Hypothalamus (tissue), 51 donors: ENCODE results near the gene SIGLEC8.
"Not testable (repeated sequence)": the region's sequence is repeated elsewhere in the genome, so short reads cannot be mapped to it uniquely, and the experiment has no call there.

Source experiments
- DNase-seq, 51 donors: peaks; one replicate each; lab custom pipeline; 2025; lab: John Stamatoyannopoulos, UW

Gene SIGLEC8

GRCh38 chr19:51458051-51458645 lies at the start of gene SIGLEC8:
Gene SIGLEC8 (minus strand): TSS chr19:51458454. CDS start chr19:51458387, 67 bp downstream.
- no peak for DNase-seq

GRCh38 chr19:51507640-51508058 lies 49.4 kb upstream of the SIGLEC8 start:
- DNase-seq, result no peak

- no peak for DNase-seq
These were observed 48.9 kb upstream of the SIGLEC8 start for GRCh38 chr19:51507192-51507591.

- no peak for DNase-seq
These were observed 47.6 kb upstream of the SIGLEC8 start for GRCh38 chr19:51505904-51506303.

- DNase-seq, result no peak
These were observed 45.6 kb upstream of the SIGLEC8 start for GRCh38 chr19:51503896-51504295.

- DNase-seq, result no peak
These were observed 45.1 kb upstream of the SIGLEC8 start for GRCh38 chr19:51503286-51503817.

- peak in 20 of 51 donors; percentile 0 to 34 (median 8) for DNase-seq
These were observed 43.5 kb upstream of the SIGLEC8 start, which contains the start of gene SIGLEC12 for GRCh38 chr19:51501594-51502263. Gene SIGLEC12 (minus strand): TSS chr19:51501800. CDS start chr19:51501733, 67 bp downstream.

- DNase-seq, result not testable (repeated sequence)
These were observed 42.7 kb upstream of the SIGLEC8 start for GRCh38 chr19:51500931-51501330.

GRCh38 chr19:51497666-51498065 lies 39.4 kb upstream of the SIGLEC8 start:
- no peak for DNase-seq

- no peak for DNase-seq
These were observed 35.5 kb upstream of the SIGLEC8 start for GRCh38 chr19:51493776-51494175.

GRCh38 chr19:51491586-51491985 lies 33.3 kb upstream of the SIGLEC8 start:
- DNase-seq, result no peak

- no peak for DNase-seq
These were observed 32.4 kb upstream of the SIGLEC8 start for GRCh38 chr19:51490676-51491075.

- DNase-seq, result no peak
These were observed 30.9 kb upstream of the SIGLEC8 start for GRCh38 chr19:51489113-51489512.

GRCh38 chr19:51488491-51488890 lies 30.2 kb upstream of the SIGLEC8 start:
- no peak for DNase-seq

GRCh38 chr19:51485960-51486660 lies 27.9 kb upstream of the SIGLEC8 start:
- DNase-seq, result no peak

GRCh38 chr19:51480590-51480989 lies 22.3 kb upstream of the SIGLEC8 start:
- DNase-seq, result no peak

- no peak for DNase-seq
These were observed 21.5 kb upstream of the SIGLEC8 start for GRCh38 chr19:51479531-51480331.

GRCh38 chr19:51478381-51479234 lies 20.4 kb upstream of the SIGLEC8 start, which contains the start of gene CEACAM18:
Gene CEACAM18 (plus strand): TSS chr19:51478539.
- no peak for DNase-seq

- no peak for DNase-seq
These were observed 19.1 kb upstream of the SIGLEC8 start for GRCh38 chr19:51477344-51477743.

GRCh38 chr19:51476164-51476563 lies 17.9 kb upstream of the SIGLEC8 start:
- DNase-seq, result no peak
